DOHH2 (cell line): ENCODE data around the gene AGBL5.

ENCODE experiments used
- CTCF ChIP-seq: fragments of 200-600 bp; sonication (generic); IDR thresholded peaks from one replicate; pipeline ENCODE4 v1.5.1; 2014; ENCODE audit warnings: antibody characterized with exemption, mild to moderate bottlenecking, low read depth, low read length; ENCODE audit not compliant: poor library complexity, severe bottlenecking
- EZH2phosphoT487 ChIP-seq: fragments of 200-600 bp; sonication (generic); IDR thresholded peaks from 2 replicates; pipeline ENCODE4 v1.6.1; 2017; ENCODE audit warnings: borderline replicate concordance, mild to moderate bottlenecking, antibody characterized with exemption, low read length, moderate library complexity, mixed read lengths

GRCh38 chr2:27023740-27024139 is 27.7 kb upstream of the AGBL5 start:
- TF ChIP-seq EZH2phosphoT487 (no peak), CTCF (no peak)
